Activated naive CD4-positive, alpha-beta T cell treated with anti-CD3 and anti-CD28 coated beads for 36 hours (primary cell): Measurements from ENCODE around the gene HEYL. TPM values are rescaled to one million over a fixed set of nuclear protein-coding genes. Genes with fewer than 3 reads are reported as not detected.

Experiments used
- CTCF ChIA-PET: fragments of 350-600 bp; sonication (Branson Sonifier 250); formaldehyde crosslinking; loops from one replicate; lab custom pipeline; 2021; ENCODE audit warnings: antibody characterized with exemption; lab: Charles Lee
- DNase-seq: peaks from one replicate; pipeline ENCODE4 v3.0.0-alpha.2; 2020
- H3K27ac Mint-ChIP-seq: one replicate; pipeline ENCODE4 v1.8.0; 2021; ENCODE audit warnings: mild to moderate bottlenecking, mixed read lengths
- H3K27me3 Mint-ChIP-seq: one replicate; pipeline ENCODE4 v1.8.0; 2021; ENCODE audit warnings: low read depth, mixed read lengths
- H3K36me3 Mint-ChIP-seq: one replicate; pipeline ENCODE4 v1.8.0; 2021; ENCODE audit warnings: low read depth, mixed read lengths
- H3K4me1 Mint-ChIP-seq: one replicate; pipeline ENCODE4 v1.8.0; 2021; ENCODE audit warnings: low read depth, mixed read lengths
- H3K4me3 Mint-ChIP-seq: one replicate; pipeline ENCODE4 v1.8.0; 2021; ENCODE audit warnings: mild to moderate bottlenecking, moderate library complexity, mixed read lengths
- H3K9me3 Mint-ChIP-seq: one replicate; pipeline ENCODE4 v1.8.0; 2021; ENCODE audit warnings: mixed read lengths
- intact Hi-C: fragments of 100-400 bp; cut with micrococcal nuclease; formaldehyde crosslinking; loops from one replicate; pipeline ENCODE4 v1.15.1; 2023
- total RNA-seq, 2 experiments: library from RNA; stranded (reverse); gene quantifications; one replicate each; pipeline ENCODE4 v1.2.3, GENCODE V29; 2021

HEYL gene
- total RNA-seq, 2 experiments from 2014 or later = 0.15 to 0.17 TPM

DNA sequence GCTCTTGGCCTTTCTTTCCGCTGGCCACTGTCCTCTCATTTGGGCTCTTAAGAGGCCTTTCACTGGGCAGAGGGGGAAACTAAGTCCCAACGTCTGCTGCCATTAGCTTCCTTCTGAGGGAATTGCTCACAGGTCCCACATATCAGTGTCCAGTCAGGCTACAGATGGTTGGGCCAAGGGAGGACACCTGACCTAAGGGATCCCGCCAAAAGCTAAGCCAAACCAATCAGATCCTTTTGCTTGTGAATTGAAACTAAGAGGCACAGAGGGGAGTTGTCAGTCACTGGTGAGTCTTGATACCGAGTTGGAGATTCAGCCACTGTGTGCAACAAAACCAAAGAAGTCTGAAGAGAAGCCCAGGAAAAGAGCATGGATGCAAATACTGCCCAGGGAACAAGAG lies 38.2 kb upstream of the HEYL start:
- peaks cover 2% of the 10 kb centered on the region for H3K36me3 Mint-ChIP-seq
- H3K4me3 Mint-ChIP-seq = no peak overlapping the region
- intact Hi-C loops = no loop called here
- no peaks in the 10 kb centered on the region for H3K9me3 Mint-ChIP-seq
- CTCF ChIA-PET = interaction anchor here (1.0 to 1.1 kb wide), 2 partner anchors 10 to 19 kb away, joined by 4 read pairs; no protein-coding TSS in a partner anchor
- no peak overlapping the region for H3K27ac Mint-ChIP-seq
- peaks cover 20% of the 10 kb centered on the region for H3K4me1 Mint-ChIP-seq
- H3K27me3 Mint-ChIP-seq = peaks cover 4% of the 10 kb centered on the region
- DNase-seq = no peak

DNA sequence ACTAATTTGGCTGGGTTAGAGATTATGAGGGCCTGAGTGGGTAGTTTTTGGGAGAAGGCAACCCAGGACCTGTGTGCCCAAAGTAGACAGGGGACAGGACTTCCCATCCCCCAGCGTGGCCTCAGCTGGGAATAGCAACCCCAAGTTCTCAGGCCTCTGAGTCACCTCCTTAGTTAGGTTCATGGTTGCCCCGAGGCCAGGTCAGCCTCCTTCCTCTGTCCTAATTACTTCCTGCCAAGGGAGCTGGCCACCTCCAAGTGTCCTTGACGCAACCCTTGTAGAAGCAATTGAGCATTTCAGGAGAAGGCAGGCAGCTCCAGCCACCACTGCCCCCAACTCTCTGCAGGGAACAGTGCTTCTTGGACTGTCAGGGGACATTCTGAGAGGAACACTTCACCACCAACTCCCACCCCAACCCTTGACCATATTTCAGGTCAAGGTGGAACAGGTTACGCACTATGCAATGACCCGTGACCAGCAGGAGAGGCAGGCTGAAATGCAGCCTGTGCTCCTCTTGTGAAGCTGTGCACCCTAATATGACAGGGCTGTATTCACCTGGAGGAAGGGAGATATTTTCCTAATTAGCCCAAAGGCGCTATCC lies 37.6 kb upstream of the HEYL start:
- Mint-ChIP-seq H3K27ac (no peak overlapping the region), H3K36me3 (no peaks in the 10 kb centered on the region), H3K4me1 (peaks cover 16% of the 10 kb centered on the region), H3K4me3 (no peak overlapping the region), H3K27me3 (peaks cover 4% of the 10 kb centered on the region), H3K9me3 (no peaks in the 10 kb centered on the region)
- DNase-seq = no peak
- CTCF ChIA-PET = interaction anchor here (1.0 to 1.1 kb wide), 2 partner anchors 11 to 19 kb away, joined by 4 read pairs; no protein-coding TSS in a partner anchor
- intact Hi-C loops = no loop called here

DNA sequence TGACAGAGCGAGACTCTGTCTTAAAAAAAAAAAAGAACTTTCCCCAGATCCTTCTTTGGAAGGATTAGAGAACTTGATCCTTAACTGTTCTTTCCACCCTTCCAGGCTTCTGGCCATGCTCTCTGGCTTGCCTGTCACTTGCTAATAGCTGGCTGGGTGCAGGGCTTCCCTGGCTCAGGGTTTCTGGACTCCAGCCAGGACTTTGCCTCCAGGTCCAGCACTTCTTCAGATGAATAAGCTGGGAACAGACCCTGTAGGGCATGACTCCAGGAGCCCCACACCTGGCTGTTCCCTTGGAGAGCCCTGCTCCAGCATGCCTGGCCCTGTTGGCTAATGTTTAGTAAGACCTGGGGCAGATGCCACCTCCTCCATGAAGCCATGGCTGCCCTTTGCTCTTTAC lies 35.8 kb upstream of the HEYL start:
- H3K36me3 Mint-ChIP-seq = no peaks in the 10 kb centered on the region

DNA sequence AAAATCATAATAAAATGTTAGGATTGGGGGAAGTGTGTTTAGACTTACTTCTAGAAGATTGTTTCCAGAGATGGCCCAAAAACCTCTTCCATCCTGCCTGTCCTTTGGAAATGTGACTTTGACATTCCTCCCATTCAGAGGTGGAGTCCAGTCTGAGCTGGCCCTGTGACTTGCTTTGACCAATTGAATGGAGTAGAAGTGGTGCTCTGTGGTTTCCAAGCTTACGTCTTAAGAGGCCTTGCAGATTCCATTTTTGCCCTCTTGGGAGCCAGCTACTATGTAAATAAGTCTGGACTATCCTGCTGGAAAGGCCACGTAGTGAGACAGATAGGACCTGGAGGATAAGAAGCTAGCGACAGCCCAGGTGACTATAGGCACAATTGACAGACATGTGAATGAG lies 33.8 kb upstream of the HEYL start:
- Mint-ChIP-seq H3K9me3 (no peaks in the 10 kb centered on the region), H3K27me3 (peaks cover 31% of the 10 kb centered on the region), H3K27ac (no peak overlapping the region), H3K36me3 (no peaks in the 10 kb centered on the region), H3K4me1 (peaks cover 3% of the 10 kb centered on the region), H3K4me3 (no peak overlapping the region)
- intact Hi-C loops = no loop called here
- no peak for DNase-seq
- CTCF ChIA-PET = interaction anchor here (0.8 to 11.4 kb wide), 18 partner anchors 8 to 319 kb away, joined by 3 to 160 read pairs (median 5); no protein-coding TSS in a partner anchor

More for the DNA sequence above, 35.8 kb upstream of the HEYL start:
- peaks cover 13% of the 10 kb centered on the region for H3K27me3 Mint-ChIP-seq
- DNase-seq = no peak
- no peaks in the 10 kb centered on the region for H3K9me3 Mint-ChIP-seq
- H3K27ac Mint-ChIP-seq = no peak overlapping the region
- intact Hi-C loops = no loop called here
- H3K4me3 Mint-ChIP-seq = no peak overlapping the region
- H3K4me1 Mint-ChIP-seq = peaks cover 5% of the 10 kb centered on the region
- CTCF ChIA-PET = interaction anchor here (11.4 kb wide), 1 partner anchor 18 kb away, joined by 160 read pairs; no protein-coding TSS in a partner anchor

DNA sequence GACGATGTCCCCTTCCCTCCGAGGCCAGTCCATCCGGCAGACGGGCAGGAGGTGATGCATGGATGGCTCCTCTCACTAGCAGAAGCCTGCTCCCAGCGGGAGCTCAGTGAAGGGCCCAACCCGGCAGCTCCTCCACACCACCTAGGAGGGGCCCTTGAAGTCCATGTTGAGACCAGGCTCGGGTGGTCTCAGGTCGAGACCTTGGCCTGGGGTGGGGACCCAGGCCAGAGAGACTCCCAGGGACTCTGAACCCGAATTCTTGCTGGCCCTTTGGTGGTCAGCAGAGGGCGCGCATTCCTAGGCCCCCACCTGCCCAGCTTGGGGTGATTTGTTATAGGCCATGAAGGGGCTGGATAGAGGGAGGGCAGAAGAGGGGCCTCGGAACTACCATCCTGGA lies 33.1 kb upstream of the HEYL start:
- CTCF ChIA-PET = interaction anchor here (0.6 to 11.4 kb wide), 22 partner anchors 9 to 479 kb away, joined by 3 to 160 read pairs (median 5); partner anchors contain the start of gene HPCAL4
- Mint-ChIP-seq H3K27ac (no peak overlapping the region), H3K4me3 (peak overlapping the region; percentile 17), H3K4me1 (peaks cover 6% of the 10 kb centered on the region), H3K36me3 (no peaks in the 10 kb centered on the region), H3K27me3 (peaks cover 35% of the 10 kb centered on the region), H3K9me3 (no peaks in the 10 kb centered on the region)
- intact Hi-C loops = loop anchor here (1.0 kb wide), 1 partner anchor 48 kb away; no protein-coding TSS in a partner anchor
- peak; percentile 54 for DNase-seq

DNA sequence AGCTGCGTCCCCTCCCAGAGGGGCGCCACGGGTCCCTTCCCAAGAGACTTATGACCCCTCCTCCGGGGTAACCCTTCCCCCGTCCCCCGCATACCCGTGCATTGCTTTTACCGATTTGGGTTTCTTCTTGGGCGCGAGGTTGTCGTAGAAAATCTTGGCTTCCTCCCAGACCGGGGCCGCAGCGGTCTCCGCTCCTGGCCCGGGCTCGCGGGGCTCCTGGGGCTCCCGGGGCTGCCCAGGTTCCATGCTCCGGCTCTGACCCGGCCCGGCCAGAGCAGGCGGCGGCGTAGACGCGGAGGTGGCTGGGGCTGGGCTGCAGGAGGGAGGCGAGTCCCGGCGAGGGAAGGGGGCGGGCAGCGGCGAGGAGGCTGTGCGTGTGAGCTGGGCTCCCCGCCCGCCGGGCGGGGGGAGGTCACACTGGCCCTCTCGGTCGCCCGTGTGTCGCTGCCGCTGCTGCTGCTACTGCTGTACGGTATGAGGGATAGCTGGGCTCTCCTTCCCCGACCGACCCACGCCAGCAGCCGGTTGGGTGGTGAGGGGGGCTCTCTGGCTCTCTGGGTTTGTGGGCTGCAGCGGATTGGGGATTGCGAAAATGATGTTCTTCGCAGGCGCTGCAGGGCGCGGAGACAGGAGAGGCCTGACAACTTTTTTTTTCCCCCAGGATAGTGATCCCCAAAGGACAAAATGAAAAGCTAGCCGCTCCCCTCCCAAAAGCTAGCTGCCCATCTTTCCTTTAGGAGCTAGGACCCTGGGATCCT lies 32.5 kb upstream of the HEYL start, which contains the start of gene NT5C1A:
NT5C1A (minus strand) TSS at position 315 of the 758 bp plus-strand sequence; CDS start at position 246, 69 bp downstream.
- intact Hi-C loops = loop anchor here (1.0 kb wide), 1 partner anchor 48 kb away; no protein-coding TSS in a partner anchor
- H3K27ac Mint-ChIP-seq = no peak within 1 kb of the TSS
- H3K27me3 Mint-ChIP-seq = peaks cover 37% of the 10 kb centered on the region
- peak within 1 kb of the TSS; percentile 45 for H3K4me3 Mint-ChIP-seq
- no peaks in the 10 kb centered on the region for H3K36me3 Mint-ChIP-seq
- H3K4me1 Mint-ChIP-seq = peaks cover 11% of the 10 kb centered on the region
- DNase-seq = peak; percentile 30
- no peaks in the 10 kb centered on the region for H3K9me3 Mint-ChIP-seq
- CTCF ChIA-PET = interaction anchor here (0.6 to 11.4 kb wide), 19 partner anchors 9 to 480 kb away, joined by 3 to 160 read pairs (median 6); partner anchors contain the start of gene HPCAL4

DNA sequence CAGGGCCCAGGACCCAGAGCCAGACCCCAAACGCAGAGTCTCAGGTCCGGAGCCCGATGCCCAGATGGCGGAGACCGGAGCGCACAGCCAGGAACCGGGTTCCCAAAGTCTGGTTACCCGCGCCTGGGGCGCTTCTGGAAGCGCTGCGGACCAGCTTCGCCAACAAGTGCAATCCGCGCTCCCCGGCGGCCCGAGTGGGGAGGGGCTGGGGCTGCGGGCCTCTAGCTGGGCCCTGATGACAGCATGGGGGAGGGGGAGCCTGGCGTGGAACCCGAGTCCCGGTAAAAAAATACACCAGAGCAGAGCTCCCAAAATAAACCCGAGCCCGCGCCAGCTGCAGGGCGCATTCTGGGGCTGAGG lies 32.0 kb upstream of the HEYL start:
- Mint-ChIP-seq H3K4me1 (peaks cover 17% of the 10 kb centered on the region), H3K4me3 (peak overlapping the region; percentile 14), H3K9me3 (no peaks in the 10 kb centered on the region), H3K36me3 (no peaks in the 10 kb centered on the region), H3K27me3 (peaks cover 37% of the 10 kb centered on the region), H3K27ac (no peak overlapping the region)
- intact Hi-C loops = no loop called here
- CTCF ChIA-PET = interaction anchor here (0.6 to 11.4 kb wide), 11 partner anchors 10 to 216 kb away, joined by 3 to 160 read pairs (median 6); no protein-coding TSS in a partner anchor
- no peak for DNase-seq

DNA sequence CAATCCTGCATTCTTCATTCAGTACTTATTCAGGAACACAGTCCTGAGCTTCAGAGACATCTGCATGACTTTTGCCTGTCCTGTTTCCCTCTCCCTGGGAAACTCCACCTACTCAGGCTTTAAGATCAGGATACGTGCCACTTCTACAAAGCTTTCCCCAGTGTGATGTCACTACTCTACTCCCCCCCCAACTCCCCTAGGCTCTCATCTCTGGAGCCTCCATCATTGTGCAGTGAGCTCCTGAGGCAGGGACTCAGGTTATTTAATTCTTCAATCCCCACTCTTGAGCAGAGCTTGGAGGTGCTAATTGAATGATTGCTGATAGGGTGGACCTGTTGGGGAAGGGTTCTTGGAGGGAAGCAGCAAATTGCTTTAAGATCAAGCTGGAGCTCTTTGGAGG lies 31.2 kb upstream of the HEYL start:
- intact Hi-C loops = no loop called here
- Mint-ChIP-seq H3K9me3 (no peaks in the 10 kb centered on the region), H3K4me1 (peaks cover 23% of the 10 kb centered on the region), H3K4me3 (no peak overlapping the region), H3K27me3 (peaks cover 37% of the 10 kb centered on the region), H3K27ac (no peak overlapping the region), H3K36me3 (no peaks in the 10 kb centered on the region)
- CTCF ChIA-PET = interaction anchor here (1.0 to 11.4 kb wide), 11 partner anchors 11 to 65 kb away, joined by 3 to 160 read pairs (median 4); no protein-coding TSS in a partner anchor
- no peak for DNase-seq

DNA sequence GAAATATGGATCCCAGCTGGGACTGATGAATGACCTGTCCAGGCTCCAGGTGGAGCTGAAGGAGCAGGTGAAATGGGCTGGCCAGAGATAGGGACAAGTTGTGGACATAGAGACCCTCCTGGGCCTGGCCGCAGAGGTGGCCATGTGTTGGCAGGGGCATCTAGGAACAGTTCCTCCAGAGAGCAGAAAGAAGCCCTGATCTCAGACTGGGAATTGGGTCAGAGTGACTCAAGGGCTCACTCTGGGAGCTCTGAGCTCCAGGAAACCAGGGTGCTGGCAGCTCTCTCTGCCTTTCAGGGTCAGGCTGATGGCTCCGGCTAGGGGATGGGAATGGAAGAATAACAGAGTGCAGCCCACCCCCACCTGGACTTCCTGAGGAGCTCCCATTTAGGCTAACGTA lies 29.5 kb upstream of the HEYL start:
- H3K27ac Mint-ChIP-seq = no peak overlapping the region
- peaks cover 23% of the 10 kb centered on the region for H3K4me1 Mint-ChIP-seq
- DNase-seq = no peak
- CTCF ChIA-PET = interaction anchor here (1.1 to 11.4 kb wide), 4 partner anchors 12 to 131 kb away, joined by 3 to 160 read pairs (median 5); no protein-coding TSS in a partner anchor
- intact Hi-C loops = loop anchor here (10.0 kb wide), 1 partner anchor 274 kb away; no protein-coding TSS in a partner anchor
- H3K36me3 Mint-ChIP-seq = no peaks in the 10 kb centered on the region
- H3K9me3 Mint-ChIP-seq = no peaks in the 10 kb centered on the region
- H3K27me3 Mint-ChIP-seq = peaks cover 37% of the 10 kb centered on the region
- H3K4me3 Mint-ChIP-seq = no peak overlapping the region

DNA sequence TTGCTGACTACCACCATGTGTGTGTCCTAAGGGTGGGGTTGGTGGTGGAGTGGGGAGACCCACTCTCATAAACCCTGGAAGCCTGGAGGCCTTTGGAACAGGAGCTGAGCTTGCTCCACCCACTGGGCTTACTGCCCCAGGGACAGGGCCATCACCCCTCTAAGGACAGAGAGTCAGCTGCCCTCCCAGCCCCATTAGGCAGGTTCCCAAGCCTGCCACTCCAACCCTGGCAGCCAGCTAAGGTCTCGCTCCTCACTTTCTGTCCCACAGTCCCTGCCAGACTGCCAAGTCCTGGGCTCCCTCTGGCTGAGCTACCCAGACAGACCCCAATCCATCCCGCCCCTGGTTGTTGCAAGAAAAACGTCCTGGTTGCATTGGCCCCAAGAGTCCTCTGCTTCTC lies 28.7 kb upstream of the HEYL start:
- Mint-ChIP-seq H3K27me3 (peaks cover 37% of the 10 kb centered on the region), H3K9me3 (no peaks in the 10 kb centered on the region), H3K36me3 (no peaks in the 10 kb centered on the region), H3K27ac (no peak overlapping the region), H3K4me1 (peaks cover 23% of the 10 kb centered on the region), H3K4me3 (no peak overlapping the region)
- intact Hi-C loops = loop anchor here (10.0 kb wide), 1 partner anchor 273 kb away; no protein-coding TSS in a partner anchor
- no peak for DNase-seq
- CTCF ChIA-PET = interaction anchor here (0.9 to 11.4 kb wide), 3 partner anchors 11 to 62 kb away, joined by 3 to 160 read pairs (median 4); no protein-coding TSS in a partner anchor

DNA sequence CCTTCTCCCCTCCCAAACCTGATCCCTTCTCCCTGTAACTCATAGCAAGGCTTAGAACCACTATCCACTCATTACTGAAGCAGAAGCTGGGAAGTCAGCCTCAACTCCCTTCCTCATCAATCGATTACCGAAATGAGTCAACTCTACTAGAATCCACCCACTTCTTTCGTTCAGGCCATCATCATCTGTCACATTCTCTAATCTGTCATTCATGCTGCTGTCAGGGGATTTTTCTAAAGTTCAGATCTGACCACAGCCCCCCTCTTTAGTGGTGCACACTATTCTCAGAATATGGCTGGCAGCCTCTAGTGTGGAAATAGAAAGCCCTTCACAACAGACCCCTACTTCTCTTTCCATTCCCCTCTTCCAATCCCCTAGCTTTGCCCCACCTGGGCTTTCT lies 27.3 kb upstream of the HEYL start:
- CTCF ChIA-PET = interaction anchor here (11.4 kb wide), 1 partner anchor 10 kb away, joined by 160 read pairs; no protein-coding TSS in a partner anchor
- peaks cover 32% of the 10 kb centered on the region for H3K27me3 Mint-ChIP-seq
- H3K4me3 Mint-ChIP-seq = no peak overlapping the region
- H3K27ac Mint-ChIP-seq = peak overlapping the region; percentile 42
- H3K4me1 Mint-ChIP-seq = peaks cover 23% of the 10 kb centered on the region
- intact Hi-C loops = loop anchor here (1.0 to 10.0 kb wide), 4 partner anchors 25 to 482 kb away; partner anchors contain the start of gene HPCAL4
- peak; percentile 77 for DNase-seq
- no peaks in the 10 kb centered on the region for H3K36me3 Mint-ChIP-seq
- no peaks in the 10 kb centered on the region for H3K9me3 Mint-ChIP-seq

DNA sequence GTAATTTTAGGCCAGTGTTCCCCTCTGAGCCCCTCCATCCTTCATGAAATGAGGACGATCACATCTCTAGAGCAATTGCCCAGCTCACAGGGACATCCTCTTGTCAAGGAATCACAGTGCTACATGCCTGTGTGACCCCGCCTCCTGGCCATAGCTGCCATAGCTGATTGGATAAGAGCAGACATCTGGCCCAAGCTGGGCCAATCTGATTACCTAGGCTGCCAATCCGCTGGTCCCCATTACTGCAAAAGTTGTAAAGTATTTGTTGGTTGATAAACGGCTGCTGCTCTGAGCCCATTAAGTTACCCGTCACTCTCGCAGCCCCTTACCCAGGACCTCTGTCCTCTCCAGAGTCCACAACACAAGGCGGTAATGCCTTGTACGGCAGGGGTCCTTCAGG lies 24.1 kb upstream of the HEYL start:
- intact Hi-C loops = loop anchor here (10.0 kb wide), 1 partner anchor 269 kb away; no protein-coding TSS in a partner anchor
- CTCF ChIA-PET = interaction anchor here (1.0 kb wide), 2 partner anchors 10 to 11 kb away, joined by 3 read pairs; no protein-coding TSS in a partner anchor

More for the DNA sequence above, 24.1 kb upstream of the HEYL start:
- H3K4me3 Mint-ChIP-seq = no peak overlapping the region
- no peak for DNase-seq
- H3K27me3 Mint-ChIP-seq = peaks cover 10% of the 10 kb centered on the region
- H3K27ac Mint-ChIP-seq = no peak overlapping the region
- no peaks in the 10 kb centered on the region for H3K9me3 Mint-ChIP-seq
- peaks cover 20% of the 10 kb centered on the region for H3K4me1 Mint-ChIP-seq
- H3K36me3 Mint-ChIP-seq = no peaks in the 10 kb centered on the region
